ENCODE measurements around the gene BAD.

DNA sequence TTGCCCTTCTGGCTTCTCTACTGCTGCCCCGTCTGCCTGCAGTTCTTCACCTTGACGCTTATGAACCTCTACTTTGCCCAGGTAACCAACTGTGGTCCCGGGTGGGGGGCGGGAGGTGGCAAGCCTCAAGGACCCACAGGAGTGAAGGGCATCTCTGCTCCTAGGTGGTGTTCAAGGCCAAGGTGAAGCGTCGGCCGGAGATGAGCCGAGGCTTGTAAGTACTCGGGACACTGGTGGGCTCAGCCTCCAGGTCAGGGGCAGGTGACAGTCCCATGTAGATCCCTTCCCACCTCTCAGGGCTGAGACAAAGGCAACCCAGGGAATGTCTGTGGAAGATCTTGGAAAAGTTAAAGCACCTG lies 2.3 kb upstream of the BAD start:
- TF ChIP-seq POLR2A (IDR thresholded peaks at IDR 0.05; ENCODE audit: low read depth, low read length) (no peak), TAF1 (IDR thresholded peaks at IDR 0.05; ENCODE audit: borderline replicate concordance, low read depth, low read length) (no peak), POLR2AphosphoS5 (IDR thresholded peaks at IDR 0.05; ENCODE audit: low read depth, low read length) (no peak)

Measured in GM12892 (cell line).